GM12878 (cell line): ENCODE results near the gene ZIC2. TPM values are rescaled to one million over a fixed set of nuclear protein-coding genes. Genes with fewer than 3 reads are reported as not detected.

Source experiments
- ATAC-seq: fragments of 200-7000 bp; cut with Tn5 transposase; 3 replicates; pipeline ENCODE4 v1.9.1; 2020; ENCODE audit warnings: mild to moderate bottlenecking, moderate library complexity
- BruUV-seq: library from RNA; stranded (reverse); fragments of 400-500 nt; replicated peaks from 2 replicates; lab custom pipeline; 2021; lab: Mats Ljungman, UMichigan
- CTCF ChIA-PET: fragments of 300-600 bp; sonication (Branson Sonifier 250); formaldehyde crosslinking; extraction: SDS; loops from one replicate; lab custom pipeline; 2021; ENCODE audit warnings: inconsistent platforms; lab: Yijun Ruan, JAX
- POLR2A ChIA-PET: fragments of 350-600 bp; formaldehyde crosslinking; extraction: SDS; loops from one replicate; lab custom pipeline; 2021; ENCODE audit warnings: inconsistent platforms; lab: Charles Lee
- RAD21 ChIA-PET: fragments of 300-600 bp; sonication (Branson Sonifier 250); formaldehyde crosslinking; loops from one replicate; lab custom pipeline; 2023; ENCODE audit warnings: antibody characterized with exemption; ENCODE audit not compliant: unreplicated experiment; lab: Charles Lee
- SMC1A ChIA-PET: fragments of 300-600 bp; sonication (Branson Sonifier 250); formaldehyde crosslinking; loops from one replicate; lab custom pipeline; 2023; ENCODE audit not compliant: unreplicated experiment, uncharacterized antibody; lab: Charles Lee
- DNase-seq: peaks from one replicate; pipeline ENCODE4 v3.0.0-alpha.2; 2011; ENCODE audit warnings: low read depth, low spot score
- FAIRE-seq: peaks from 3 replicates; lab custom pipeline; 2011; peaks lifted over from hg19 to GRCh38; lab: Jason Lieb, UNC
- H2AFZ ChIP-seq: 2 replicates; pipeline ENCODE4 v1.6.0; 2011; ENCODE audit warnings: low read depth, low read length, control low read depth; ENCODE audit not compliant: control insufficient read depth
- H3K27ac ChIP-seq: 2 replicates; pipeline ENCODE4 v1.5.1; 2011; ENCODE audit warnings: control low read depth; ENCODE audit not compliant: control insufficient read depth, insufficient read depth
- H3K27me3 ChIP-seq, 2 experiments: replicated peaks in 1 of 2; 2 replicates each; pipeline versions ENCODE4 v1.6.0 to v1.6.1; 2011; ENCODE audit warnings: low read length in 1 of 2; ENCODE audit not compliant: control insufficient read depth in 2 of 2, insufficient read depth in 2 of 2
- H3K36me3 ChIP-seq, 2 experiments: 2 replicates each; pipeline ENCODE4 v1.5.1; 2011; ENCODE audit warnings: low read length in 1 of 2; ENCODE audit not compliant: control insufficient read depth in 2 of 2, insufficient read depth in 2 of 2
- H3K4me1 ChIP-seq: 2 replicates; pipeline ENCODE4 v1.6.1; 2011; ENCODE audit warnings: mild to moderate bottlenecking, low read length, moderate library complexity, mixed read lengths; ENCODE audit not compliant: control insufficient read depth, insufficient read depth
- H3K4me2 ChIP-seq: 2 replicates; pipeline ENCODE4 v1.6.0; 2011; ENCODE audit warnings: control low read depth; ENCODE audit not compliant: control insufficient read depth, insufficient read depth
- H3K4me3 ChIP-seq: fragments of 200-600 bp; sonication (generic); 2 replicates; pipeline ENCODE4 v1.5.1; 2016
- H3K79me2 ChIP-seq: 2 replicates; pipeline ENCODE4 v1.6.0; 2011; ENCODE audit warnings: low read length; ENCODE audit not compliant: control insufficient read depth, insufficient read depth
- H3K9ac ChIP-seq: 2 replicates; pipeline ENCODE4 v1.8.0; 2011; ENCODE audit warnings: low read length, control low read depth, mixed read lengths; ENCODE audit not compliant: control insufficient read depth, insufficient read depth
- H3K9me3 ChIP-seq: replicated peaks from 3 replicates; pipeline ENCODE4 v1.5.1; 2011; ENCODE audit warnings: mild to moderate bottlenecking, low read length; ENCODE audit not compliant: control insufficient read depth, insufficient read depth
- H4K20me1 ChIP-seq: 2 replicates; pipeline ENCODE4 v1.6.0; 2011; ENCODE audit not compliant: control insufficient read depth, insufficient read depth
- ATF2 ChIP-seq: IDR thresholded peaks from 2 replicates; pipeline ENCODE4 v1.6.1; 2012; ENCODE audit warnings: low read length, inconsistent platforms
- CHD2 ChIP-seq: IDR thresholded peaks from 2 replicates; pipeline ENCODE4 v1.6.1; 2011; ENCODE audit warnings: low read depth, low read length, improper control_type of control experiment, borderline replicate concordance
- CREB1 ChIP-seq: IDR thresholded peaks from 2 replicates; pipeline ENCODE4 v1.6.1; 2012; ENCODE audit warnings: low read depth, mild to moderate bottlenecking, inconsistent platforms
- CREM ChIP-seq: IDR thresholded peaks from 2 replicates; pipeline ENCODE4 v1.6.1; 2014; ENCODE audit warnings: antibody characterized with exemption, low read depth
- KDM1A ChIP-seq: fragments of 200-600 bp; sonication (generic); IDR thresholded peaks from 2 replicates; pipeline ENCODE4 v1.6.1; 2016; ENCODE audit warnings: borderline replicate concordance
- MEF2A ChIP-seq: IDR thresholded peaks from 2 replicates; pipeline ENCODE4 v1.6.1; 2011; ENCODE audit warnings: low read depth, mild to moderate bottlenecking, low read length, moderate library complexity; ENCODE audit not compliant: insufficient read depth
- MTA3 ChIP-seq: IDR thresholded peaks from 2 replicates; pipeline ENCODE4 v1.6.1; 2012; ENCODE audit warnings: low read length, inconsistent platforms, borderline replicate concordance
- NKRF ChIP-seq: fragments of 450-650 bp; conservative IDR thresholded peaks from 2 replicates; pipeline ENCODE4 v1.6.1; 2017; ENCODE audit warnings: mild to moderate bottlenecking, moderate library complexity
- POLR2AphosphoS2 ChIP-seq: IDR thresholded peaks from 2 replicates; pipeline ENCODE4 v1.6.1; 2011; ENCODE audit warnings: low read depth, mild to moderate bottlenecking, low read length, improper control_type of control experiment, moderate library complexity
- TAF1 ChIP-seq: IDR thresholded peaks from 2 replicates; pipeline ENCODE4 v1.6.1; 2011; ENCODE audit warnings: mild to moderate bottlenecking, low read depth, low read length, borderline replicate concordance
- TARDBP ChIP-seq: IDR thresholded peaks from 2 replicates; pipeline ENCODE4 v1.6.1; 2016; ENCODE audit warnings: borderline replicate concordance
- ZNF24 ChIP-seq: fragments of 450-650 bp; IDR thresholded peaks from 2 replicates; pipeline ENCODE4 v1.6.1; 2017; ENCODE audit warnings: antibody characterized with exemption, mild to moderate bottlenecking
- WGBS: methylation state at CpG from one replicate; pipeline ENCODE4 v1.1.6; 2016; ENCODE audit warnings: low lambda C conversion rate; ENCODE audit not compliant: insufficient replicate concordance, insufficient coverage; ENCODE audit errors: missing lambda C conversion rate; 5-methylcytosine and 5-hydroxymethylcytosine counted together
- in situ Hi-C: fragments of 300-500 bp; cut with MboI; formaldehyde crosslinking; loops from 9 replicates; pipeline ENCODE4 v1.14.3; 2018; ENCODE audit warnings: mixed read lengths
- intact Hi-C: fragments of 100-400 bp; cut with micrococcal nuclease; formaldehyde crosslinking; loops from one replicate; pipeline ENCODE4 v1.14.2; 2022; ENCODE audit not compliant: unreplicated experiment
- polyA plus RNA-seq, 11 experiments: library from polyadenylated mRNA; depleted of rRNA in 4 of 11; unstranded in 6 of 11; stranded (reverse) in 5 of 11; fragments of >200 nt; fragmentation: Nextera tagmentation in 4 of 11; fragmentation: Illumina TruSeq in 1 of 11; extraction: Ambion mirVana in 4 of 11; extraction: Trizol in 1 of 11; gene quantifications; 1 replicate in 1 of 11; 2 replicates in 10 of 11; pipeline versions ENCODE4 v1.2.1 to v1.2.3, GENCODE V29; 2011 to 2016; ENCODE audit warnings: inconsistent platforms in 2 of 11, missing spikeins in 2 of 11, low read depth in 1 of 11
- total RNA-seq, 4 experiments: library from RNA; depleted of rRNA in 3 of 4; stranded (reverse); fragments of >200 nt in 3 of 4; fragmentation: Illumina TruSeq in 1 of 4; extraction: Trizol in 1 of 4; gene quantifications; 2 replicates each; pipeline versions ENCODE4 v1.2.1 to v1.2.3, GENCODE V29; 2013 to 2021

ZIC2 gene
- total and polyA plus RNA-seq, 10 of the 15 experiments (the other 5 are each of a cell fraction or from before 2014, with no cell fraction given): 0.05 TPM; not detected in 8

GRCh38 chr13:100035936-100036335, 54.4 kb downstream of the ZIC2 start:
- Histone ChIP-seq H4K20me1 (no peaks in the 10 kb centered on the region), H3K27me3 (no peaks in the 10 kb centered on the region; a peak in 1 of 4 replicates), H3K79me2 (no peaks in the 10 kb centered on the region), H3K27ac (no peak overlapping the region), H2AFZ (no peak overlapping the region), H3K9me3 (no peaks in the 10 kb centered on the region), H3K4me2 (no peak overlapping the region), H3K9ac (no peak overlapping the region), H3K36me3 (no peaks in the 10 kb centered on the region), H3K4me1 (no peaks in the 10 kb centered on the region), H3K4me3 (no peak overlapping the region)
- no peak for DNase-seq
- intact Hi-C loops: no loop called here
- in situ Hi-C loops: no loop called here
- TF ChIP-seq CREB1 (no peak), CREM (no peak), KDM1A (no peak), POLR2AphosphoS2 (no peak), TAF1 (no peak), MEF2A (no peak), CHD2 (no peak), TARDBP (no peak), ZNF24 (no peak), ATF2 (no peak), MTA3 (no peak), NKRF (no peak)
- ChIA-PET POLR2A (no interaction called here), RAD21 (no interaction called here), CTCF (interaction anchor here (0.6 kb wide), 1 partner anchor 24 kb away, joined by 3 read pairs; no protein-coding TSS in a partner anchor), SMC1A (no interaction called here)
- no peak for ATAC-seq
- no TSS peak for BruUV-seq
- FAIRE-seq: no peak
- 100% methylated on average over 1 of the region's 1 CpG for WGBS

Other genes with a start within 250 kb of the ZIC2 start
- gene ZIC5, start 10.0 kb upstream of the ZIC2 start, total RNA-seq (2014; rRNA removed): not detected in 2 replicates
- not detected in 2 replicates for gene ZIC5, start 10.0 kb upstream of the ZIC2 start, total RNA-seq (2014; rRNA removed; fragmentation: Illumina TruSeq; extraction: Trizol)
- not detected in 2 replicates for gene ZIC5, start 10.0 kb upstream of the ZIC2 start, total RNA-seq (2021)
- gene ZIC5, start 10.0 kb upstream of the ZIC2 start, polyA plus RNA-seq (2011; rRNA removed): not detected in 2 replicates
- gene ZIC5, start 10.0 kb upstream of the ZIC2 start, polyA plus RNA-seq (2014; fragmentation: Illumina TruSeq; extraction: Trizol): not detected in 2 replicates
- gene ZIC5, start 10.0 kb upstream of the ZIC2 start, polyA plus RNA-seq (2014; fragmentation: Nextera tagmentation; extraction: Ambion mirVana): not detected
- not detected in 2 replicates for gene ZIC5, start 10.0 kb upstream of the ZIC2 start, polyA plus RNA-seq (2014; rRNA removed)
- not detected for gene ZIC5, start 10.0 kb upstream of the ZIC2 start, polyA plus RNA-seq (2016; fragmentation: Nextera tagmentation; extraction: Ambion mirVana)
- gene PCCA, start 107.3 kb downstream of the ZIC2 start, total RNA-seq (2014; rRNA removed): 13.4 and 14.7 TPM in 2 replicates
- gene PCCA, start 107.3 kb downstream of the ZIC2 start, total RNA-seq (2014; rRNA removed; fragmentation: Illumina TruSeq; extraction: Trizol): 10.9 and 14.9 TPM in 2 replicates
- 13.1 and 15.5 TPM in 2 replicates for gene PCCA, start 107.3 kb downstream of the ZIC2 start, total RNA-seq (2021)
- 10.8 and 14.5 TPM in 2 replicates for gene PCCA, start 107.3 kb downstream of the ZIC2 start, polyA plus RNA-seq (2011; rRNA removed)
- gene PCCA, start 107.3 kb downstream of the ZIC2 start, polyA plus RNA-seq (2014; fragmentation: Illumina TruSeq; extraction: Trizol): 14.7 and 24.6 TPM in 2 replicates
- 1 to 10 TPM; 5.9 to 9.3 TPM for gene PCCA, start 107.3 kb downstream of the ZIC2 start, polyA plus RNA-seq (2014; fragmentation: Nextera tagmentation; extraction: Ambion mirVana)
- gene PCCA, start 107.3 kb downstream of the ZIC2 start, polyA plus RNA-seq (2014; rRNA removed): 8.4 and 11.5 TPM in 2 replicates
- gene PCCA, start 107.3 kb downstream of the ZIC2 start, polyA plus RNA-seq (2016; fragmentation: Nextera tagmentation; extraction: Ambion mirVana): 10 to 100 TPM; 13.9 to 18.2 TPM